GM19328 (cell line): Measurements from ENCODE around the gene GREB1.

Experiments used
- ATAC-seq: cut with Tn5 transposase; IDR thresholded peaks from one replicate; pipeline ENCODE4 v1.9.1; 2021; ENCODE audit warnings: mild to moderate bottlenecking, moderate library complexity; ENCODE audit not compliant: unreplicated experiment

Gene GREB1

DNA sequence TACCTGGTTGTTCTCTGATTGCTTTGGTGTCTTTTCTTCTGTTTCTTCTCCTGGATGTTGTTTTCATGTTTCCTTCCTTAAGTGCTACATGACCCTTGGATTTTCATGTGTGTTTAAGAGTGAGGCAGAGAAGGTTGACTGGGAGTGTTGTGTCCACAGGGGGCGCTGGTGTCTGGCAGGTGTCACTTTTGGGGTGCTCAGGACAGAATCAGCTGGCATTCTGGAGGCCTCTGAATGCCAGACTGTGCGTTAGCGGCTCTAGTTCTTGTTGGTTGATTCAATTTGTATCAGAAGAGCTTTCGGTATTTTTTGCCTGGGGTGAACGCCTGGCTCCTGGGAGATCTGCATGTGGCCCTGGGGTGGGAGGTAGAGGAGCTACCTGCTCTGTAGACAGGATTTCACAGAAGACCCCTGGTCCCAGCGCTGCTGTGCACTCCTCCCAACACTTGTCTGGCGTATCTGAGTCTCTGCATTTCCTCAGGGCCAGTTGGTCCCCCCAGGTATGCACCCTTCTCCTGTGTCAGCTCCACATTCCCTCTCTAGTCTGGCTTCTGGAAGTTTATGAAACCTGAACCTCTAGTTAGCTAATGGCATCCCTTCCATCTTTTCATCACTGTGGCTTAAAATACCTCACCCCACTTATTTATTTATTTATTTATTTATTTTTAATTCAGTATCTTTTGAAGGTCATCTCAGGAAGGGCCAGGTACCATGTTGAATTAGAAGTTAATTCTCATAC lies 1.1 kb downstream of the GREB1 start:
- ATAC-seq: no peak

DNA sequence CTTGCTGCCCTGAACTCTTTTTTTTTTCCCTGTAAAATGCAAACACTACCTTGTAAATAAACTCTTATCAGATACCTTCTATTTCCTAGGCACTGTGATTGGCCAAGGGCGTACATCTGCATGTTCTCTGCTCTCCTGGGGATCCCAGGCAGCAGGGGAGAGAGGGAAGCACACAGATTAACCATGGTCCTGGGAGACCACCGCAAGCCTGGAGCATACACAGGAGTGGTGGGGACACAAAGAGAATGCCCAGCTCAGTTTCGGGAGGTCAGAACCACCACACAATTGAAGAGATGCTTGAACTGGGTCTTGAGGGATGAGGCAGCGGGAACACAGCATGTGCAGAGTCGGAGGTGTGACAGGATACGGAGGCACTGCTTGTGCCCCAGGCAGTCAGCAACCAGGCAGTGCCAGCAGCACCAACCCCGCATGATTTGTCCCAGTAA lies 2.1 kb downstream of the GREB1 start:
- no peak for ATAC-seq

DNA sequence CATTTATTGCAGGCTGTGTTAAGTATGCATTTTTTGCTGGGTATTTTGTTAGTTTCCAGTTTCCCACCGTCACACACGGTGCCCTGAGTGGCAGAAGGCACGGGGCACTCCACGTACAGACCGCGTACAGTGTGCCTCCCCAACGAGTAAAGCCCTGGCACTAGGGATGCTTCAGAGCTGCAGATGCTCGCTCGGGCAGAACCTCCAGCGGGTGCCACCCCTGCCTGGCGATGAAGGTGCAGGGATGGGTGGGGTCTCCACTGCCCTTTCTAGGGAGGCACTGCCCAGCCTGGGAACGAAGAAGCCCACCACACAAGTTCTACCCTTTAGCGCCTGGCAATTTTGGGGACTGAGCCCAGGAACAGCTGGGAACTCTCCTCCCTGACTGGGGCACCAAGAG lies 4.1 kb downstream of the GREB1 start:
- no peak for ATAC-seq

DNA sequence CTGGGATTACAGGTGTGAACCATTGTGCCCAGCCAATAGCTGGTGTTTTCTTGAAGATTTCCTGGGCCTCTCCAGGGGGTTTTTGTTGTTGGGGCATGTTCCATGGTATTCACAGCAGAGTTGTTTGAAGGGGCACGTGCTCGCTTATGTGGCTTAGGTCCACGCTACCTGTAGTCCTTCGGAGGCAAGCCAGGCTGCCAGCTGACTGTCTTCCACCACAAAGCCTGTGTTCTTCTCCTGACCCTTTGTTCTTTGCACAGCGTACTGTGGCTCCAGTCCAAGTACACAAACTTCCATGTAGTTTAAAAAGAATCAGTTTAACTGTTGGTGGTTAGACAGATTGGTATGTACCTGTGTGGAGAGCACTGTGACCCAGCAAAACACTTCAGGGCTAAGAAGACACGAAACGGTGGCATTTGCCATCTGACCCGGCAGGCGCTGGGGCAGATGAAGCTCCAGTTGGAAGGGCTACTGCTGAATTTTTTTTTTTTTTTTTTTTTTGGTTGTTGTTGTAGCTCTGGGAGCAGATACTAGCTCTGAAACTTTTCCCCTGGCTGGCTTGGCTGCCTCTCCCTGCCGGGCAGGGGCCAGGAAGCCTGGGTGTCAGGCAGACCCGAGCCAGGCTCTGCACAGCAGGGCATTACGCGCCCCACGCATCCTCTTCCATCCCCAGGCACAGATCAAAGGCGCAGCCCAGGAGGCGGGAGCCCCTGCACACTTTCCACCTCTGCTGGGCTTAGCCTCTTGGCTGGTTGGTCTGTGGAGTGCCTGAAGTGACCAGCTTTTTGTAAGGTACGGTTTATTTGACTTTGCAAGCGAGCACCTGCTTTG lies 5.7 kb downstream of the GREB1 start:
- no peak for ATAC-seq

DNA sequence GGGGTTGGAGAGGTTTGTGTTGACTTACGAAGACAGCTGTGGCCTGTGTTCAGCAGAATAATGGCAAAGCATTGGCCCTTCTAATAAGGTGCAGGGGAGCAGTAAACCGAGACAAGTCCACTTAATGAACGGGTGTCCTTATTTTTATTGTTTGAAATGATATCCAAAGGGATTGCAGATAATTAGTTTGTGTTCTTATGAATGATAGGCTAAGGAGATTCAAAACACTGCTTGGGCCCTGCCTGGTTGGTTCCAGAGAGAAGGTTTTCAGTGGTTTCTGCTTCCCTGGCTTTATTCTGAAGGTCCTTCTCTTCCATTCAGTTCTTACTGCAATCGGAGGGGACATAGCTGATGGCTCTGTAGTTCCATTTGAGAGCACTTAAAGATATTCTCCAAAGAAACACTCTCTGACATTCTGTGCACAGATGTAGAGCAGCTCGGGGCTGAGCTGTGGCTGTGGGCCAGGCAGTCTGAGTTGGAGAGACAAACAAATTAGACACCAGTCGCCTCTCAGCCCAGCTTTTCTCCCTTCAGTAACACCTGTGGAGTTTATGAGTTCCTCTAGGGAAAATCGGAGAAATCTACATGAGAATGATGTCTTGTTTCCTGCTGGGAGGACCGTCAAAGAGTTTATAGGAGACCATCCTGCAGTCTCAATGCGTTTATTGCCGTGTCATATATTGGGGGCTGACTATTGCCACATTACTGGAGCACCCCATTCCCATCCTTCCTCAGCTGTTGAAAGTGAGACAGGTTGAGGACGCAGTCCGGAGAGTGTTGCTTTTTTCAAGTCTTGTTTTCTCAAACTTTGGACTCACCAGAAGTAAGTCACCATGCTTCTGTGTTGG lies 6.5 kb downstream of the GREB1 start:
- ATAC-seq: no peak

DNA sequence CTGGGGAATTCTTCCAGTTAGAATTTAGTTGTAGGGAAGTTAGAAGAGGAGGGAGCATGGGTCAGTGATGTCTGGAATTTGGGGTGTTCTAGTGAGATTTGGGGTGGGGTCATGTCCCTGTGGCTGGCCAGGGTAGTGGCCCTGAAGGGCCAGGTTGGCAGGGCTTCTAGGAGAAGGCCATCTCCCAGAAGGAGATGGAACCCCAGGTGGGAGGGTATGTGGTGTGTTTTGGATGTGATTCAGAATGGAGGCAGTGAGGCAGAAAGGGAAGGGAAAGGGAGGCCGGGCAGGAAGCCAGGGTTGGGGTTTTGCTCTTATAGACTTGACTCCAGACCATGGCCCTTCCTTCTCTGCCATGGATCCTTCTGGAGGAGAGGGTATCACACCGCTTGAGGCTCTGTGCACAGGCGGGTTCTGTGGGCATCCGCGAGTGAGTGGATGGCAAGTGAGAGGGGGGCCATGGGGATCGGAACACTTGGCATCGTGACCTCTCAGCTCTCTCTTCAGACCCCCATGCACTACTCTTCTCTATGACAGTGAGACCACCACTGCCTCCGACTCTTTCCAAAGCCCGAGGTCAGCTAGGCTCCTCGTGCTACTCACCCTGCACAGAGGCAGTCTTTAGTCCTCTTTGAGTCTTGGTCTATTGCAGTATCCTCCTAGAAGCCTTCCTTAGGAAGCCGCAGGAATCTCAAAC lies 7.3 kb downstream of the GREB1 start:
- no peak for ATAC-seq

GRCh38 chr2:11541693-11542274 lies 7.9 kb downstream of the GREB1 start:
- no peak for ATAC-seq

GRCh38 chr2:11542275-11542819 lies 8.5 kb downstream of the GREB1 start:
- no peak for ATAC-seq

DNA sequence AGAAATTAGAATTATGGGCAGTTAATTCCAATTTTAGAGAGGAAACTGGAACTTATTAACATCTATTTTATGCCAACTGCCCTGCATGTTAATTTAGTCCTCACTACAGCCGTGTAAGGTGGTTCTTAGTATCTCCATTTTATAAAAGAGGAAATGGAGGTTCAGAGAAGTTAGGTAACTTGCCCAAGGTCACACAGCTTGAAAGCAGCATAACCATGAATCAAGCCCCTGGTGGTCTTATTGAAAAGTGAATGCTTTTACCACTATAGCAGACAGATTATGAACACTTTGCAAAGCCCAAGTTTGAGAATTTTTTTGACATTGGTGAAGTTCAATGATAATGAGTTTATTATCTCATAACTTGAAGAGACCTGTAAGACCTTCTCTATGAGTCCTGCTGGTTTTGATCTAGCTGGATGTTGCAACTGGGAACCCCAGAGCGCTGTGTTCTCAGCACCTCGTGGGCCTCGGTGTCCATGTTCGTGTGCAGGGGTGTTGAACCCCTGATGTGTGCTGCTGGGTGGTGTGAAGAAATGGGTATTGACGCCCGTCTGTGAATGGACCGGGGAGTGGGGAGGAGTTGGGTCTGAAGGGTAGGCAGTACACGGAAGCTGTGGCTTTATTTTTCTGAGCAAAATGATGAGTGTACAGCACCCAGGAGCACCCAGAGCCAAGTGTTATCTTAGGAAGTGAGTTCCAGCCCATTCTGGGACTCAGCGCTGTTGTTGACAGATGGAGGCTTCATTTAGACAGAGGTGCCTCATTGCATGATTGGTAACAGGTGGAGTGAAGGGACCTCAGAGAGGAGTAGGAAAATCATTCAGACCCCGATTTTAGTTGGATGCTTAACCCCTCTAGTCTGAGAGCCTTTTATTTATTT lies 9.7 kb downstream of the GREB1 start:
- no peak for ATAC-seq

DNA sequence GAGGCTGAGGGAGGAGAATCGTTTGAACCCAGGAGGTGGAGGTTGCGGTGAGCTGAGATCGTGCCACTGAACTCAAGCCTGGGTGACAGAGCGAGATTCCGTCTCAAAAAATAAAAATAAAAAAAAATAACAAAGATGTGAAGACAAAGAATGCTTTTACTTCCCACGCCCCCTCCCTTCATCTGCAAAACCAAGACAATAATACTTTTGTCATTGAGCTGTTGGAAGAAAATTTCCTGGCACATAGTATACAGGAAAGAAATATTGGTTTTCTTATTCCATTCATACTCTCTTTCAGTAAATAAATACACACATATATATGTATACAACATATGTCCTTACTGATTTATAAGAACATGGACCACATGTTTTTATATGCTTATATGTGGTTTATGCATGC lies 12.2 kb downstream of the GREB1 start:
- no peak for ATAC-seq

- no peak for ATAC-seq
These were observed 14.2 kb downstream of the GREB1 start for GRCh38 chr2:11547912-11548497.

- ATAC-seq: no peak
These were observed 16.5 kb downstream of the GREB1 start for GRCh38 chr2:11550302-11550701.

DNA sequence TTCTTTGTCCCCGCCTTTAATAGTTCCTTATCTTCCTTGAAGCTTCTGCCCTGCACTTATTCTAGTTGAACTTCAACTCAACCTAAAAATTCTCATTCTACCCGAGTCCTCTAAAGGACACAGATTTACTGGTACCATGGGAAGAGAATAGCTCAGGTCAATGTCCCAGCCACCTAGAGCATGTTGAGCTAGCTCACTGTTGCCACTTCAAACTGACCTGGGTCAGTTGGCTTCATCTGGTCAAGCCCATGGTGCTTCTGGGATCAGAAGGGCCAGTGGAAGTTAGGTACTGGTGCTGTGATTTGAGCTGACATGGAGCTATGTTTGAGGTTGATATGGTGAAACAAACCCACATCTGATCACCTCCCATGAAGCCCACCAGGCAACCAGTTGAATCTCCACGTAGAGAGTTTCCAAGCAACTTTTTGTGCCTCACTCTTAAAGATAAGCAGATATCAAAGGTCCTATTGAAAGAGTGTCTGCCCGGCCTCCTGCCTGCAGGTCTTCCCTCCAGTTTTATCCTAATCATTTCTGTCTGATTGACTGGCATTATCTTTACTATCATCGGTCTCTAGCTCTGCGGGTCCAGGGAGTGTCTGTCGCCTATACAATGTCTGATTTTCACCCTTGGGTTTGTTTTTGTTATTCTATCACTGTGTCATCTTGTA lies 17.2 kb downstream of the GREB1 start:
- no peak for ATAC-seq

- ATAC-seq: no peak
These were observed 17.9 kb downstream of the GREB1 start for GRCh38 chr2:11551569-11552259.

DNA sequence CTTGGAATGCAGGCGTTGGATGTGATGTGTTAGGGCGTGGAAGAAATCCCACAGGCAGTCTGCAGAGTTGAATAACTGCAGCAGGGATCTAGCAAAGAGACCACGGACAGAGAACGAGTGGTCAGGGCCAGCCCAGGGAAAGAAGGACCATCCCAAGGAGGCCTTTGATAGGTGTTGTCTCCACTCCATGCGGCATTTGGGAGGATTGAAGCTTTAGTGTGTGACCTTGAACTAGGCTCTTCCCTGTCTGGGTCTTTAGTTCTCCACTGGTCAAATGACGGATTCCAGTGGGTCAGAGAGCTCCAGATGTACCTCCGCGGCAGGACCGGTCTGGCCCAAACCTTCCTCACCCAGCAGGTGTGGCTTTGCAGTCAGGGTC lies 18.4 kb downstream of the GREB1 start:
- no peak for ATAC-seq

- ATAC-seq: no peak
These were observed 20.0 kb downstream of the GREB1 start for GRCh38 chr2:11553661-11554398.

GRCh38 chr2:11554399-11554716 lies 20.5 kb downstream of the GREB1 start:
- ATAC-seq: no peak
